ENCODE measurements around the gene BRAT1. TPM values are rescaled to one million over a fixed set of nuclear protein-coding genes. Genes with fewer than 3 reads are reported as not detected.

The BRAT1 gene
- total and polyA plus RNA-seq, 8 donors, result 16.3 to 119 (median 27.4) TPM

- H3K4me3 ChIP-seq, result peak overlapping the region; percentile 57 to 78 (median 64)
Measured at GRCh38 chr7:2518737-2519118, 36.6 kb downstream of the BRAT1 start.

DNA sequence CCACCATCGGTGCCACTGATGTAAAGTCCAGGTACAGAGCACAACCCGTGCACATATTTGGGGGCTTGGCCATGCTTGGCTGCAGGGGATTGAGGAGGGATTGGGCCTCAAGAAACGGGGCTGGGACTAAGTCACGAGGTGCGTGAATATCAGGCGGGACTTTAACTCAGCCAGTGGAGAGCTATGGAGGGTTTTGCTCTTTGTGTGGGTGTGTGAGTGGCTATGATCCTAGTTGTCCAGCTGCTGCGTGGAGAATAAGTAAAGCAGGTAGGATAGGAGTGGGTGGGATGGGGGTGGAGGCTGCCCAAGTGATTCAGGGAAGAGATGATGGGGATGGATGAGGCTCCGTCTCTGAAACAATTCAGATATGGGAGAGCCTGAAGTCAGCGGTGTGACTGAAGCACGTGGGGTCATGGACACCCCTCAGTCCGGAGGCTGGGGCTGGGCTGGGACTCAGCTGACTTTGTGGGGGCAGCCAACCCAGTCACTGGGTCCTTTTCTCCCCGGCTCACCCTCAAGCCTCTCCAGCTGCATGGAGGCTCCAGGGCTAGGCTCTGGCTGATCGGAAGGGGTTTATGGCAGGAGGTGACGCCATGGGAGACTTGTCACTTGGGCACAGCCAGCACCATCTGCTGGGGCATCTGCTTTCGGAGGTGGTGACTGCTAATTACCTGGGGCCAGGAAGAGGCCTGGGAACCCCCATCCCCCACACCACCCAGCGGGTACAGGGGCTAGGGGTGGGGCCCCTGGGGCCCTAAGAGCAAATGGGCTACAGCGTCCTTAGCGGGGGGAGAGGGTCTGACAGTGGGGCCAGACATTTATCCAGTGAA, 37.4 kb downstream of the BRAT1 start:
- intact Hi-C loops (cut with DNase I; ENCODE audit: low total_unique reads), result no loop called here
- no peak overlapping the region for H3K27ac ChIP-seq
- 64 to 83% (median 78%) methylated on average over 13 to 18 of the region's 18 CpGs for WGBS, 5 donors
- no peaks in the 10 kb centered on the region for H3K36me3 ChIP-seq
- peaks cover 41 to 50% (median 45%) of the 10 kb centered on the region in 4 donors for H3K4me1 ChIP-seq
- peaks cover 0 to 41% (median 8%) of the 10 kb centered on the region in 3 donors for H3K27me3 ChIP-seq
- TF ChIP-seq POLR2AphosphoS5 (IDR thresholded peaks at IDR 0.05) (no peak), POLR2A (IDR thresholded peaks at IDR 0.05) (no peak), EP300 (IDR thresholded peaks at IDR 0.05) (no peak), CTCF (IDR thresholded peaks at IDR 0.05) (no peak)
- DNase-seq, result no peak
- no peaks in the 10 kb centered on the region for H3K9me3 ChIP-seq
- no peak overlapping the region for H3K4me3 ChIP-seq

More at GRCh38 chr7:2518737-2519118, 36.6 kb downstream of the BRAT1 start:
- WGBS, 5 donors, result 6 to 69% (median 18%) methylated on average over 5 to 41 of the region's 41 CpGs
- no peaks in the 10 kb centered on the region for H3K9me3 ChIP-seq
- H3K4me1 ChIP-seq, result peaks cover 49 to 58% (median 51%) of the 10 kb centered on the region in 4 donors
- H3K36me3 ChIP-seq, result no peaks in the 10 kb centered on the region
- no peak for TF ChIP-seq EP300 (IDR thresholded peaks at IDR 0.05)
- no peak for TF ChIP-seq CTCF (IDR thresholded peaks at IDR 0.05)
- no peak for TF ChIP-seq POLR2A (IDR thresholded peaks at IDR 0.05)
- TF ChIP-seq POLR2AphosphoS5 (IDR thresholded peaks at IDR 0.05), result no peak
- DNase-seq, result peak in 1 of 2 donors; percentile 69
- peaks cover 0 to 49% (median 8%) of the 10 kb centered on the region in 3 donors for H3K27me3 ChIP-seq
- H3K27ac ChIP-seq, result peak overlapping the region in 4 of 5 donors; percentile 44 to 92 (median 66)
- intact Hi-C loops (cut with DNase I; ENCODE audit: low total_unique reads), result no loop called here

GRCh38 chr7:2517026-2517425, 38.3 kb downstream of the BRAT1 start:
- intact Hi-C loops (cut with DNase I; ENCODE audit: low total_unique reads), result no loop called here
- Histone ChIP-seq H3K9me3 (no peaks in the 10 kb centered on the region), H3K36me3 (no peaks in the 10 kb centered on the region), H3K27me3 (peaks cover 0 to 32% (median 8%) of the 10 kb centered on the region in 3 donors), H3K4me1 (peaks cover 37 to 50% (median 45%) of the 10 kb centered on the region in 4 donors), H3K27ac (no peak overlapping the region), H3K4me3 (no peak overlapping the region)
- 60 to 84% (median 74%) methylated on average over 8 of the region's 8 CpGs for whole genome bisulfite sequencing, 5 donors
- DNase-seq, result no peak
- TF ChIP-seq POLR2AphosphoS5 (IDR thresholded peaks at IDR 0.05) (no peak), POLR2A (IDR thresholded peaks at IDR 0.05) (no peak), CTCF (IDR thresholded peaks at IDR 0.05) (no peak), EP300 (IDR thresholded peaks at IDR 0.05) (no peak)

DNA sequence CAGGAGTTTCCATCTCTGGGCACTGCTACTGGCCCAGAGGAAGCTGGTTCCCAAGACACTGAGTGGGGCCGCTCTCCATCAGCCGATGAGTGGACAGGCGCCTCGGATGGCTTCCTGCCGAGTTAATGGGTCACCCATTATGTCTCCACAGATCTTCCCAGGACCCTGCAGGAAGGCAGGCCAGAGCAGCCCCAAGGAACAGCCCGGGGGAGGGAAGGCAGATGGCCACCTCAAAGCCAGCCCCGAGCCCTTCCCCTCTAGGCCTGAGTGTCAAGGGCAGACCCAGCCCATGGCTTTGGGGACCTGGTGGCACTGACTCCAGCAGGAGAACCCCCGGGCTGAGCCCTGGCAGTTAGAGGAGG, 39.1 kb downstream of the BRAT1 start:
- Histone ChIP-seq H3K27me3 (peaks cover 0 to 24% (median 5%) of the 10 kb centered on the region in 3 donors), H3K36me3 (no peaks in the 10 kb centered on the region), H3K27ac (no peak overlapping the region), H3K9me3 (no peaks in the 10 kb centered on the region), H3K4me3 (no peak overlapping the region), H3K4me1 (peaks cover 37 to 50% (median 45%) of the 10 kb centered on the region in 4 donors)
- no peak for TF ChIP-seq EP300 (IDR thresholded peaks at IDR 0.05)
- no peak for TF ChIP-seq POLR2AphosphoS5 (IDR thresholded peaks at IDR 0.05)
- no peak for TF ChIP-seq CTCF (IDR thresholded peaks at IDR 0.05)
- TF ChIP-seq POLR2A (IDR thresholded peaks at IDR 0.05), result no peak
- intact Hi-C loops (cut with DNase I; ENCODE audit: low total_unique reads), result no loop called here
- no peak for DNase-seq
- 74 to 97% (median 88%) methylated on average over 5 to 8 of the region's 8 CpGs for WGBS, 5 donors
